ENCODE measurements around the gene CMPK2.

Gene CMPK2

GRCh38 chr2:6887751-6888192, 22.1 kb upstream of the CMPK2 start:
- TF ChIP-seq ZNF8 (CRISPR knock-in tag; IDR thresholded peaks at IDR 0.05) (no peak), CSRNP3 (CRISPR knock-in tag; IDR thresholded peaks at IDR 0.05) (no peak), POU6F1 (CRISPR knock-in tag; IDR thresholded peaks at IDR 0.05; ENCODE audit: borderline replicate concordance, low read depth) (no peak), SNAI2 (CRISPR knock-in tag; IDR thresholded peaks at IDR 0.05) (no peak), TOX (CRISPR knock-in tag; IDR thresholded peaks at IDR 0.05; ENCODE audit: borderline replicate concordance) (no peak), ZNF70 (CRISPR knock-in tag; IDR thresholded peaks at IDR 0.05) (no peak), BACH2 (CRISPR knock-in tag; IDR thresholded peaks at IDR 0.05; ENCODE audit: borderline replicate concordance) (no peak), ESRRG (CRISPR knock-in tag; IDR thresholded peaks at IDR 0.05) (no peak), ISL1 (CRISPR knock-in tag; IDR thresholded peaks at IDR 0.05) (no peak), ZC3H10 (CRISPR knock-in tag; IDR thresholded peaks at IDR 0.05) (no peak), ZFP3 (CRISPR knock-in tag; IDR thresholded peaks at IDR 0.05) (no peak), ZFP30 (CRISPR knock-in tag; IDR thresholded peaks at IDR 0.05) (no peak), PATZ1 (CRISPR knock-in tag; IDR thresholded peaks at IDR 0.05; ENCODE audit: borderline replicate concordance) (no peak), PPARA (CRISPR knock-in tag; IDR thresholded peaks at IDR 0.05; ENCODE audit: borderline replicate concordance) (no peak), ARNTL (CRISPR knock-in tag; IDR thresholded peaks at IDR 0.05; ENCODE audit: borderline replicate concordance, low read depth) (no peak), GLIS3 (CRISPR knock-in tag; IDR thresholded peaks at IDR 0.05) (no peak), RARB (CRISPR knock-in tag; IDR thresholded peaks at IDR 0.05) (no peak)
- ATAC-seq: no peak

GRCh38 chr2:6885968-6886367, 20.3 kb upstream of the CMPK2 start:
- TF ChIP-seq SNAI2 (CRISPR knock-in tag; IDR thresholded peaks at IDR 0.05): no peak
- no peak for TF ChIP-seq CSRNP3 (CRISPR knock-in tag; IDR thresholded peaks at IDR 0.05)
- no peak for TF ChIP-seq BACH2 (CRISPR knock-in tag; IDR thresholded peaks at IDR 0.05; ENCODE audit: borderline replicate concordance)
- TF ChIP-seq CREB5 (CRISPR knock-in tag; IDR thresholded peaks at IDR 0.05; ENCODE audit: low read depth): no peak
- TF ChIP-seq CSDC2 (CRISPR knock-in tag; IDR thresholded peaks at IDR 0.05): no peak
- no peak for TF ChIP-seq TOX (CRISPR knock-in tag; IDR thresholded peaks at IDR 0.05; ENCODE audit: borderline replicate concordance)
- TF ChIP-seq TCF4 (CRISPR knock-in tag; IDR thresholded peaks at IDR 0.05; ENCODE audit: borderline replicate concordance): no peak
- no peak for TF ChIP-seq ARNTL (CRISPR knock-in tag; IDR thresholded peaks at IDR 0.05; ENCODE audit: borderline replicate concordance, low read depth)
- no peak for TF ChIP-seq RARB (CRISPR knock-in tag; IDR thresholded peaks at IDR 0.05)
- TF ChIP-seq ZNF565 (CRISPR knock-in tag; conservative IDR thresholded peaks at IDR 0.05; ENCODE audit: low read depth): no peak
- TF ChIP-seq ZFP30 (CRISPR knock-in tag; IDR thresholded peaks at IDR 0.05): no peak
- no peak for ATAC-seq

- ATAC-seq: no peak
- TF ChIP-seq TSHZ2 (CRISPR knock-in tag; IDR thresholded peaks at IDR 0.05) (no peak), POU6F1 (CRISPR knock-in tag; IDR thresholded peaks at IDR 0.05; ENCODE audit: borderline replicate concordance, low read depth) (no peak), PPARA (CRISPR knock-in tag; IDR thresholded peaks at IDR 0.05; ENCODE audit: borderline replicate concordance) (no peak), CREB5 (CRISPR knock-in tag; IDR thresholded peaks at IDR 0.05; ENCODE audit: low read depth) (no peak), ZNF70 (CRISPR knock-in tag; IDR thresholded peaks at IDR 0.05) (no peak)
Observed at GRCh38 chr2:6885551-6885950, 19.8 kb upstream of the CMPK2 start.
